Endothelial cell of umbilical vein (primary cell): ENCODE measurements around the gene GSG1L. TPM values are rescaled to one million over a fixed set of nuclear protein-coding genes. Genes with fewer than 3 reads are reported as not detected.

Experiments used
- BruUV-seq: library from RNA; stranded (reverse); fragments of 400-500 nt; replicated peaks from 2 replicates; lab custom pipeline; 2021; lab: Mats Ljungman, UMichigan
- CTCF ChIA-PET: fragments of 300-600, 350-600 bp; sonication (Branson Sonifier 250); formaldehyde crosslinking; loops from one replicate; lab custom pipeline; 2021; ENCODE audit warnings: antibody characterized with exemption, inconsistent platforms; lab: Charles Lee
- POLR2A ChIA-PET: fragments of 300-600, 350-600 bp; sonication (Branson Sonifier 250); formaldehyde crosslinking; loops from one replicate; lab custom pipeline; 2021; ENCODE audit warnings: antibody characterized with exemption, inconsistent platforms; lab: Charles Lee
- DNase-seq: peaks from one replicate; pipeline ENCODE4 v3.0.0-alpha.2; 2011; ENCODE audit warnings: low read depth, low spot score
- FAIRE-seq: peaks from 2 replicates; lab custom pipeline; 2011; peaks lifted over from hg19 to GRCh38; lab: Jason Lieb, UNC
- H2AFZ ChIP-seq: 2 replicates; pipeline ENCODE4 v1.6.0; 2012; ENCODE audit warnings: low read depth, low read length, control low read depth, inconsistent platforms
- H3K27ac ChIP-seq: 2 replicates; pipeline ENCODE4 v1.5.1; 2011; ENCODE audit warnings: low read depth, mild to moderate bottlenecking, control low read depth, low read length, moderate library complexity; ENCODE audit not compliant: insufficient read depth
- H3K27me3 ChIP-seq, 2 experiments: 2 replicates each; pipeline versions ENCODE4 v1.6.0 to v1.6.1; 2011; ENCODE audit warnings: low read length in 2 of 2, mixed read lengths in 1 of 2; ENCODE audit not compliant: control insufficient read depth in 2 of 2, insufficient read depth in 2 of 2
- H3K36me3 ChIP-seq, 2 experiments: 2 replicates in 1 of 2; 3 replicates in 1 of 2; pipeline ENCODE4 v1.5.1; 2011; ENCODE audit warnings: low read length in 2 of 2, mild to moderate bottlenecking in 1 of 2, moderate library complexity in 1 of 2; ENCODE audit not compliant: control insufficient read depth in 2 of 2, insufficient read depth in 2 of 2; ENCODE audit errors: extremely low read depth in 1 of 2
- H3K4me1 ChIP-seq: 3 replicates; pipeline ENCODE4 v1.5.1; 2011; ENCODE audit warnings: mild to moderate bottlenecking, low read length; ENCODE audit not compliant: control insufficient read depth, insufficient read depth; ENCODE audit errors: extremely low read depth
- H3K4me2 ChIP-seq: 2 replicates; pipeline ENCODE4 v1.6.1; 2011; ENCODE audit warnings: low read length, control low read depth, mixed read lengths; ENCODE audit not compliant: insufficient read depth
- H3K4me3 ChIP-seq, 3 experiments: fragments of 200-600 bp in 1 of 3; sonication (generic), shearing (Covaris generic) in 1 of 3; replicated peaks in 1 of 3; 2 replicates each; pipeline ENCODE4 v1.5.1; 2011 to 2016; ENCODE audit warnings: control low read depth in 3 of 3, low read length in 3 of 3, mild to moderate bottlenecking in 2 of 3, inconsistent platforms in 1 of 3, low read depth in 1 of 3, moderate library complexity in 1 of 3; ENCODE audit not compliant: insufficient read depth in 1 of 3
- H3K79me2 ChIP-seq: 2 replicates; pipeline ENCODE4 v1.6.0; 2012; ENCODE audit warnings: low read length, inconsistent platforms; ENCODE audit not compliant: control insufficient read depth, insufficient read depth
- H3K9ac ChIP-seq: replicated peaks from 2 replicates; pipeline ENCODE3; 2011; ENCODE audit warnings: low read length, control low read depth; ENCODE audit not compliant: insufficient read depth; ENCODE audit errors: extremely low read depth
- H3K9me1 ChIP-seq: replicated peaks from 3 replicates; pipeline ENCODE4 v1.6.0; 2011; ENCODE audit warnings: mild to moderate bottlenecking, low read length; ENCODE audit not compliant: control insufficient read depth, insufficient read depth; ENCODE audit errors: extremely low read depth
- H3K9me3 ChIP-seq: replicated peaks from 2 replicates; pipeline ENCODE4 v1.5.1; 2012; ENCODE audit warnings: low read length, inconsistent platforms; ENCODE audit not compliant: control insufficient read depth, insufficient read depth
- H4K20me1 ChIP-seq: replicated peaks from 2 replicates; pipeline ENCODE3; 2011; ENCODE audit warnings: mild to moderate bottlenecking, low read length; ENCODE audit not compliant: control insufficient read depth, insufficient read depth; ENCODE audit errors: extremely low read depth
- CTCF ChIP-seq, 2 donors: IDR thresholded peaks; 1 replicate in 1 of 2; 2 replicates in 1 of 2; pipeline ENCODE4 v1.5.1; 2011; ENCODE audit warnings: low read length in 2 of 2, mild to moderate bottlenecking in 2 of 2, moderate library complexity in 2 of 2, control low read depth in 1 of 2, inconsistent platforms in 1 of 2, low read depth in 1 of 2; ENCODE audit not compliant: insufficient read depth in 1 of 2; ENCODE audit errors: extremely low read depth in 1 of 2
- EZH2 ChIP-seq: IDR thresholded peaks from 2 replicates; pipeline ENCODE4 v1.6.1; 2012; ENCODE audit warnings: borderline replicate concordance, low read depth, mild to moderate bottlenecking, moderate library complexity, low read length, inconsistent platforms; ENCODE audit not compliant: severe bottlenecking
- FOS ChIP-seq: IDR thresholded peaks from 2 replicates; pipeline ENCODE4 v1.6.1; 2011; ENCODE audit warnings: mild to moderate bottlenecking, low read length, moderate library complexity, borderline replicate concordance; ENCODE audit not compliant: insufficient read depth
- GATA2 ChIP-seq: IDR thresholded peaks from 2 replicates; pipeline ENCODE4 v1.7.0; 2011; ENCODE audit warnings: low read depth, mild to moderate bottlenecking, moderate library complexity, mixed read lengths, low read length; ENCODE audit not compliant: insufficient read length, insufficient read depth
- JUN ChIP-seq: IDR thresholded peaks from 2 replicates; pipeline ENCODE4 v1.6.1; 2011; ENCODE audit warnings: borderline replicate concordance, low read depth; ENCODE audit not compliant: insufficient read length, insufficient read depth
- MYC ChIP-seq: IDR thresholded peaks from one replicate; pipeline ENCODE4 v1.6.1; 2011; ENCODE audit warnings: mild to moderate bottlenecking, low read depth, low read length
- POLR2A ChIP-seq: IDR thresholded peaks from 2 replicates; pipeline ENCODE4 v1.6.1; 2012; ENCODE audit warnings: low read depth, mild to moderate bottlenecking, control low read depth, low read length
- POLR2AphosphoS5 ChIP-seq: IDR thresholded peaks from 2 replicates; pipeline ENCODE4 v1.6.1; 2012; ENCODE audit warnings: low read depth, mild to moderate bottlenecking, control low read depth, low read length, moderate library complexity; ENCODE audit not compliant: insufficient read depth
- dilution Hi-C: fragments of 300-500 bp; cut with MboI; formaldehyde crosslinking; loops from one replicate; pipeline ENCODE4 v1.15.0; 2019; ENCODE audit warnings: low sequenced_read_pairs; ENCODE audit not compliant: extremely low pct_ligation_motif_present
- intact Hi-C: fragments of 100-400 bp; cut with micrococcal nuclease; formaldehyde crosslinking; loops from one replicate; pipeline ENCODE4 v1.10.0; 2022
- polyA plus RNA-seq, 4 experiments: library from polyadenylated mRNA; depleted of rRNA in 3 of 4; stranded (reverse) in 3 of 4; unstranded in 1 of 4; fragments of >200 nt; gene quantifications; 2 replicates each; pipeline versions ENCODE4 v1.2.1 to v1.2.3, GENCODE V29; 2011 to 2012; ENCODE audit warnings: missing spikeins in 1 of 4
- total RNA-seq: library from RNA; stranded (reverse); gene quantifications from 2 replicates; pipeline ENCODE4 v1.2.3, GENCODE V29; 2021
- TF ChIP-seq, protein P1 (sequence below): IDR thresholded peaks from 2 replicates; pipeline ENCODE4 v1.6.1; 2011; ENCODE audit not compliant: insufficient read depth, insufficient read length

Gene GSG1L
- total and polyA plus RNA-seq, 2 donors (not counting 3 experiments of a cell fraction or from before 2014, with no cell fraction given) = 0.06 TPM; not detected in 1

DNA sequence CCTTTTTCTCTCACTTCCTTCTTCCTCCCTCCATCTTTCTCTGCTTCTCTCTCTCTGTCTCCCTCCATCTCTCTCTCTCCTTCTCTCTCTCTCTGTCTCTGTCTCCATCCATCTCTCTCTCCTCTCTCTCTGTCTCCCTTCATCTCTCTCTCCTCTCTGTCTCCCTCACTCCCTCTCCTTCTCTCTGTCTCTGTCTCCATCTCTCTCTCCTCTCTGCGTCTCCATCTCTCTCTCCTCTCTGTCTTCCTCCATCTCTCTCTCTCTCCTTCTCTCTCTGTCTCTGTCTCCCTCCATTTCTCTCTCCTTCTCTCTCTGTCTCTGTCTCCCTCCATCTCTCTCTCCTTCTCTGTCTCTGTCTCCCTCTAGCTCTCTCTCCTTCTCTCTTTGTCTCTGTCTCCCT lies 194.1 kb downstream of the GSG1L start:
- no peak overlapping the region for H3K27ac ChIP-seq
- H3K9me3 ChIP-seq = no peaks in the 10 kb centered on the region
- no peak for FAIRE-seq
- ChIA-PET POLR2A (no interaction called here), CTCF (no interaction called here)
- no peak overlapping the region for H3K9ac ChIP-seq
- H3K79me2 ChIP-seq = no peaks in the 10 kb centered on the region
- H3K4me1 ChIP-seq = no peaks in the 10 kb centered on the region
- no peaks in the 10 kb centered on the region for H3K9me1 ChIP-seq
- TF ChIP-seq CTCF (IDR thresholded peaks at IDR 0.05; ENCODE audit: extremely low read depth in 1 of 2, insufficient read depth in 1 of 2, low read depth in 1 of 2, low read length in 2 of 2) = no peak
- TF ChIP-seq, protein P1, sequence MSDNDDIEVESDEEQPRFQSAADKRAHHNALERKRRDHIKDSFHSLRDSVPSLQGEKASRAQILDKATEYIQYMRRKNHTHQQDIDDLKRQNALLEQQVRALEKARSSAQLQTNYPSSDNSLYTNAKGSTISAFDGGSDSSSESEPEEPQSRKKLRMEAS = no peak
- no peak for TF ChIP-seq MYC
- no peak for TF ChIP-seq EZH2
- TF ChIP-seq FOS = no peak
- no peak for TF ChIP-seq POLR2A
- no peak for TF ChIP-seq JUN
- TF ChIP-seq POLR2AphosphoS5 = no peak
- no peak for TF ChIP-seq GATA2
- no TSS peak for BruUV-seq
- intact Hi-C loops = no loop called here
- H3K27me3 ChIP-seq = no peaks in the 10 kb centered on the region
- H3K4me3 ChIP-seq = no peak overlapping the region
- H4K20me1 ChIP-seq = no peaks in the 10 kb centered on the region
- DNase-seq = no peak
- dilution Hi-C loops = no loop called here
- no peak overlapping the region for H2AFZ ChIP-seq
- H3K4me2 ChIP-seq = no peak overlapping the region
- H3K36me3 ChIP-seq = no peaks in the 10 kb centered on the region
